Activated CD8-positive, alpha-beta memory T cell treated with anti-CD3 and anti-CD28 coated beads, Interleukin-2, amount 50 U/mL, for 1 hour (primary cell): Measurements from ENCODE around the gene SLC45A1.

Experiments used
- DNase-seq: peaks from one replicate; pipeline ENCODE4 v3.0.0-alpha.2; 2020; ENCODE audit errors: extremely low read depth

The SLC45A1 gene

DNA sequence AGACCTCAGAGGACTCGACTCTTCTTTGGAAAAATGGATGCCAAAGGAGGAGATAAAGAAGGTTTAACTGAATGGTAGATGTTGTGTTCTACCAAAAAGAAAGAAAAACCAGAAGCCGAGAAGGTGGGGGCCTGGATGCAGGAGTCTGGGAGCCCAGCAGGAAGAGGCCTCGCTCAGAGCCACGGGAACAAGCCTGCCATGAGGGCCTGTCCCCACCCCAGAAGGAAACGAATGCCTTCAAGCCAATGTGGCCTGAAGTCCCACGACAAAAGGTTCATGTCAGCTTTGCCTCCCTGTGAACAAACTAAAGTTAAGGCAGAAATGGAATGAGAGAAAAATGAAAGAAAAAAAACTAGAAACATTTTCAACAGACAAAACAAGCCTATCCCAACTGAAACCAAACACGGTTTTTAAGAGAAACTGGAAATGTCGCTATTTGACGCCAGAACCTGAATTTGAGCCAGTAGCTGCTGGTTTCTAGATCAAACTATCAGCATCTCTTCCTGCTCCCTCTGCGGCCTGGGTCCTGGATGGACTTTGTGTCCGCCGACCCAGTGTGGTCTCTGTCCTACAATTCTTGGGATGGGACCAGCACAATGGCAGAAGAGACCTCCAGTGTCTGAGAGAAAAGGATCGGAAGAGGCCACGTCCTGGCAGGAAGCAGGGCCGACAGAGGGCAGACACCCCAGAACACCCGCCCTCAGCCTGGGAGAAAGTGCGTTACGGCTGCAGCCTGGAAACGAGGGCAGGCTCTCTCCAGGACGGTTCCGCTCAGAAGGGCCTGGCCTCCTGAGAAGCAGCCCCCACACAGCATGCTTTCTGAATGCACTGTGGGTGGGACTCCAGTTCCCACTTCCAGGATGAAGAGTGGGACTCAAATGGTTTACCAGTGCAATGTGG lies 35.2 kb downstream of the SLC45A1 start:
- DNase-seq: no peak

DNA sequence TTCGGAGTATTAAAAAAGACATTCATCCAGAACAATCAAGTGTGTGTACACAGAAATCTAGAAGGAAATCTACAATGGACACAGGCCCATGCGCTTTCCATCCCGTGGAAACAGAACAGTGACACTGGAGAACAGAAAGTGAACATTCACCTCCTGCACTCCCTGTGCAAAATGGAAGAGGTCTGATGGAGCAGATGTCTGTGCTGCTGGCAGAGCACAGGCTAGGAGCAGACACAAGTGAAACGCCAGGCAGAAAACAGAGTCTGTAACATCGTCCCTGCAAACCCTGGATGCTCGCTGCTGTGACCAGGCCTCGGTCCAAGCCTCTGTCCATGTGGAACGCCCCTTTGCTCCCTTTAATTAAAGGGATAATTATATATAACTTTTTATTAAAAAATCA lies 36.1 kb downstream of the SLC45A1 start:
- DNase-seq: no peak

GRCh38 chr1:8355439-8356255 lies 37.7 kb downstream of the SLC45A1 start:
- no peak for DNase-seq

- DNase-seq: no peak
Measured at GRCh38 chr1:8356256-8357209, 38.6 kb downstream of the SLC45A1 start.

GRCh38 chr1:8357329-8358101 lies 39.6 kb downstream of the SLC45A1 start:
- no peak for DNase-seq

DNA sequence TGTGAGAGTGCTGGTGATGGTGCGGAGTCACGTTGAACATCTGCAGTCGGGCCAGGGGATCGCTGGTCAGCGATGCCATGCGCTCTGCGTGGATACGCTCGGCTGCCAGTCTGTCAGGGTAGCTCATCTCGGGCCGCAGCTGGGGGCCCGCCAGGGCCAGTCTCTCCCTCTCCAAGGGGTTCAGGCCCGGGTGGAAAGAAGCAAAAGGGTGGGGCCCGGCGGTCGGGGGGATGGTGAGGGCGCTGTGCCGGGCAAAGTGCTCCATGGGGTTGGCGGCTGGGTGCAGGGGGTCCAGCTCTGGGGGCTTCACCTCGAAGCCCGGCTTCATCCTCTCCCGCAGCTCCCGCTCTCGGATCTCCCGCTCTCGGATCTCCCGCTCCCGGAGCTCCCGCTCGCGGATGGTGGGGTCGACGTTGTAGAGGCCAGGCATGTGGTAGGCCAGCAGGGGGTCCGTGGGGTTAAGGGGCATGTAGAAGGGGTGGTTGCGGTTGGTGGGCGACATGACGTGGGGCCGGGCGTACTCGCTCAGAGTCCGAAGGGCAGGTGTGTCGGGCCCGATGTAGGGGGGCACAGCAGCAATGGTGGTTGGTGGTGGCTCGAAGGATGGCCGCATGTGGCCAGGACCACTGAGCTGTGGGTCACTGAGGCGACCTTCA lies 40.5 kb downstream of the SLC45A1 start:
- DNase-seq: no peak

GRCh38 chr1:8358897-8359616 lies 41.1 kb downstream of the SLC45A1 start:
- no peak for DNase-seq

DNA sequence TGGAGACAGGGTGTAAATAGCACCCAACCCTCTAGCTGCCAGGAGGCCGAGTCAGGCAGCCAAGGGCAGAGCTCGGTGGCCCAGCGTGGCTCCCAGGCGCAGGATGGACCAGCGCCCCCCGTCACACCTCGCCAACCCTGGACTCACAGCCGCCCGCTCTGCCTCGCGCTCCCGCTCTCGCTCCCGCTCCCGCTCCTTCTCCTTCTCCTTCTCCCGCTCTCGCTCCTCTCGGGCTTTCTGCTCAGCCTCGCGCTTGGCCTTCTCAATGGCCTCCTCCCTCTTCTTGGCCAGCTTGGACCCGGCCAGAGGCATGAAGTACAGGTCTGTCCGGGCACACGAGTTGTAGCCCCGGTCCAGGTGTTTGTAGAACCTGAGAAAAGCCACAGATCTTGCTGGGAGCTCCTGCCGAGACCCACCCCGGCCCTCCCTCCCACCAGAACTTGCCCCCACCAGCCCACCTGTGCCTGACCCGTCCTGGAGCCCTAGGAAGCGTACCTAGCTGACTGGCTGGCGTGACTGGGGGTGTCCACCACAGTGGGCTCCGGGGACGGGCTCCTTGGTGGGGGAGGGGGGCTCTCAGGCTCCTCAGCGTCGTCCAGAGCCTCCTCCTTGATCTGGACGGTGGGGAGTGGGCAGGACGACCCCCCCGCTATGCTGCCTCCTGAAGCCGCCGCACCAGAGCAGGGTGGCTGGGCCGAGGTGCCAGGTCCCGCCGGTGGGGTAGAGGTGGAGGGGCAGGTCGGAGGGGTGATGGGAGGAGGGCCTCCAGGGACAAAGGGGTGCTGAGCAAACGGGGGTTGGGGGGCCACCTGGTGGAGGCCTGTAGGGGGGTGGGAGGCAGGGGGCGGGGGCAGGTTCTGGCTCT lies 41.9 kb downstream of the SLC45A1 start:
- DNase-seq: no peak

GRCh38 chr1:8360493-8361197 lies 42.7 kb downstream of the SLC45A1 start:
- no peak for DNase-seq

DNA sequence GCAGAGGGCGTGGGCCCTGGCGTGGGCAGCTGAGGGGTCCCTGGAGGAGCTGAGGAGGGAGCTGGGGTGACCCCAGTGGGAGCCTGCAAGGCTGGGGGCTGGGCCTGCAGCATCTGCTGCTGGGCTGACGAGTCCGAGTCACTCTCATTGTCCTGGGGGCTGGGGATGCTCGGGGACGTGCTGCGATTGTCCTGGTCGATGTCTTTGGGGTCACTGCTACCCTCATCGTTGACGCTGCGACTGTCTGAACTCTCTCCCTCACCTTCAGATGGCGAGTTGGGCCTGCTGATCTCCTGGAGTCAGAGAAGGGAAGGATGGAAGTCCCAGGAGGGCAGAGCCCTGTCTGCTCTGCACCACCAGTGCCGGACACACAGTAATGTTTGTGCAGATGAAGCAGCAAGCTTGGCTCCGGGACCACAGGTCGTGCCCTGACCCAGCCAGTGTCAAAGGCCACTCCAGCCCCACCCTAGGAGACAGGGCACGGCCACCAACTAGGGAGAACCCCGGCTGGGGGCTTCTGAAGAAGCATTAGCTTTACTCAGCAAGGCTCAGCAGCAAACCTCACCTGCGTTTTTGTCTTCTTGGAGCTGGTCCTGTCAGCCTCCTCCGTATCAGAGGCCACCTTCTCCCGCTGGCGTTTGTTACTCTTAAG lies 43.4 kb downstream of the SLC45A1 start:
- no peak for DNase-seq

- no peak for DNase-seq
Measured at GRCh38 chr1:8362701-8363101, 44.8 kb downstream of the SLC45A1 start.

GRCh38 chr1:8363186-8363766 lies 45.4 kb downstream of the SLC45A1 start:
- no peak for DNase-seq

DNA sequence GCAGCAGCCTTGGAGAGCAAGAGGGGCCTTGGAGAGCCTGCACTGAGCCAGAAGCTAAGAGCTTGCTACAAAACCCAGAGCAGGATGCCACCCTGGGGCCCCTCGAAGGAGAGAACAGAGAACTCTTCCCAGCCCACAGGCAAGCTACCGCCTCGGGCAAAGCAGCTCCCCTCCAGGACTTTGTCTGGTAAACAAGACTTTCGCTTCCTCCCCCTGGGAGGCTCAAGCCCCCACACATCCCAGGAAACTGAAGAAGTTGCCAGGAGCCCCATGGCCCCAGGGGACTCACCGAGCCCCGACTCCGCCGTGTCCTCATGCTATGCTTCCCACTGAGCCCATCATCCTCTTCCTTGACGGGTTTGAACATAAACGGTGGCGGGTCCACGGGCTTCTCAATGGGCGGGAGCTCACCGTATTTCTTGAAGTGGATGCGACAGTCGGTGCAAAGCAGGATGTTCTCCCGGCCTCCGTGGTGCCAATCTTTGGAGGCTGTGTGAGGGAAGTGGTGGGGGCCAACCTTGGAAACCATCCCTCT lies 45.9 kb downstream of the SLC45A1 start:
- no peak for DNase-seq

DNA sequence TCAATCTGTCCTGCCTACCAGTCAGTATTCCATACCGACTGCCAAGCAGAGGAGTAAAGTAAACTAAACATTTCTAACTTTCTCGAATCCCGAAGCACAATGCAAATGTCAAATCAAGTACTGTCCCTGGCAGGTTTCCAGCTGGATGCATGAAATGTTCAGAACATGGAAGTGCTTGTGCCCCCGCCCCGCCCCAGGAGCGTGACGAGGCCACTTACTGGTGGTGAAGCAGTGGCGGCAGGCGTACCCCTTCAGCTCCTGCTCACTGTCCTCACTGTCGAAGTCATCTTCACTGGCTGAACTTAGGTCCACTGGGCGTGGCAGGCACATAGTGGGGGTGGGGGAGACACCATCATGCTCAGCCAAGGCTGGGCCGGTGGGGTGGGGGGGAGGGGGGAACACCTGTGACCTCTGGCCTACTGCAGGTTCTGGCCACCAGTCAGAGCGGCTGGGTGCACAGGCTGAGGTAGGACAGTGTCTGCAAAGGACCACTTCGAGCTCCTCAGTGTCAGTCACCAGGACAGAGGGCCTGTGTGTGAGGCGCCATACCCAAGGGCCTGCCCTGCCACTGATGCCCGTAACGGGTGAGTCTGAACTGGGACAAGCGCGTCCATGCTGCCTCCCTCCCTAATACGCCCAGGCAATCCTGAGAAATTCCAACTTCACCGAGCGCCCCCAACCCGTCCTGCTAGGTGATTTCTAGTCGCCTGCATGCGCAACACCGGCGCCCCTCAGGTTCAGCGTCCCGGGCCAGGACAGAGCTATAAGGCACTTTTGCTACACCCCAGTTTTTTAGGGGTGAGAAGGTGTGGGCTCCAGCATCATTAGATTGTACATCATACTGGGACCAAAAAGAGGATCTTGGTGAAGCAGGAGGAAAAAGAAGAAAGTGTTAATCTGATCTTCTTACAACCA lies 46.9 kb downstream of the SLC45A1 start:
- no peak for DNase-seq

DNA sequence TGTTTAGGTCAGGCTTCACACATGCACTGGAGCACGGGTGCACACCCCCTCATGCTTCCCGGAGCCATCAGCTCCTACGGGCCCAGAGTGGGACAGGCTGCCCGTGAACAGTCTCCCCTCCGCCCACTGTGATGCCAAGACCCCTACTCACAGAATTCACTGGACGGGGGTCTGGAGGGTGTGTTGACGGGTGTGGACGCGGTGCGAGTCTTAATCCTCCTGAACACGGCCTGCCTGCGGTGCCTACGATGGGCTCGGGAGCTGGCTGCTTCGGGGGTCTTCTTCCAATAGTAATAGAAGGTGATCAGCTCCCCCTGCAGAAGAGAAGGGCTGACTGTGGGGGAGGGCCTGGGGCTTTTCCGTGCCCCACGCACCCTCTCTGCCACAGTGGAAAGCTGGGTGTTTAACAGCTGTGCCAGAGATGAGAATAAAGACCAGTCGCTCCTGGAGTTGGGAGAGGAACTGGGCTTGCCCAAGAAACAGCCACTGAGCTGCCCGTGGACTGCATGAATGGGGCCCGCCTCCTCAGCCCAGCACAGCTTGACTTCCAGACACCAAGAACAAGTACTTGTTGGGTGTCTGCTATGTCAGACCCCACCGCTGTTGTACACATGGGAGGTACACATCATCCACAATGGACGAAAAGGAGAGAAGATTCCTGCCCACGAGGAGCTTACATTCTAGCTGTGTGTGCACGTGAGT lies 47.9 kb downstream of the SLC45A1 start:
- no peak for DNase-seq
